HEK293 (cell line): Measurements from ENCODE around the gene NUP85.

Experiments
- SP3 ChIP-seq: fragments of 450-650 bp; formaldehyde crosslinking; IDR thresholded peaks from 2 replicates; pipeline ENCODE4 v1.5.1; 2016; ENCODE audit warnings: missing biosample characterization, missing genetic modification characterization
- ZBTB10 ChIP-seq: fragments of 450-650 bp; formaldehyde crosslinking; IDR thresholded peaks from 2 replicates; pipeline ENCODE4 v1.5.1; 2016; ENCODE audit warnings: missing biosample characterization, missing genetic modification characterization
- ZBTB20 ChIP-seq: fragments of 450-650 bp; formaldehyde crosslinking; IDR thresholded peaks from 2 replicates; pipeline ENCODE4 v1.5.1; 2016; ENCODE audit warnings: missing biosample characterization, missing genetic modification characterization
- ZNF133 ChIP-seq: fragments of 450-650 bp; formaldehyde crosslinking; IDR thresholded peaks from 2 replicates; pipeline ENCODE4 v1.5.1; 2016; ENCODE audit warnings: missing biosample characterization, missing genetic modification characterization
- ZNF391 ChIP-seq: fragments of 450-650 bp; formaldehyde crosslinking; IDR thresholded peaks from 2 replicates; pipeline ENCODE4 v1.5.1; 2016; ENCODE audit warnings: low read depth, missing biosample characterization, missing genetic modification characterization, borderline replicate concordance
- ZNF677 ChIP-seq: fragments of 450-650 bp; IDR thresholded peaks from 2 replicates; pipeline ENCODE4 v1.5.0; 2018; ENCODE audit warnings: missing biosample characterization, mild to moderate bottlenecking, missing genetic modification characterization, moderate library complexity
- ZNF76 ChIP-seq: fragments of 450-650 bp; formaldehyde crosslinking; IDR thresholded peaks from 2 replicates; pipeline ENCODE4; 2016; ENCODE audit warnings: low read depth, missing biosample characterization, missing genetic modification characterization, borderline replicate concordance
- TF ChIP-seq, protein P1 (sequence below): fragments of 450-650 bp; formaldehyde crosslinking; IDR thresholded peaks from 2 replicates; pipeline ENCODE4 v1.5.1; 2016; ENCODE audit warnings: missing biosample characterization, missing genetic modification characterization, low read depth
- TF ChIP-seq, protein P2 (sequence below): fragments of 450-650 bp; formaldehyde crosslinking; conservative IDR thresholded peaks from 2 replicates; pipeline ENCODE4 v1.5.1; 2016; ENCODE audit warnings: low read depth, missing biosample characterization, missing genetic modification characterization
- TF ChIP-seq, protein P3 (sequence below): fragments of 450-650 bp; formaldehyde crosslinking; IDR thresholded peaks from 2 replicates; pipeline ENCODE4 v1.5.1; 2016; ENCODE audit warnings: missing biosample characterization, missing genetic modification characterization
- TF ChIP-seq, protein P4 (sequence below): fragments of 450-650 bp; formaldehyde crosslinking; IDR thresholded peaks from 2 replicates; pipeline ENCODE4 v1.5.1; 2016; ENCODE audit warnings: missing biosample characterization, missing genetic modification characterization

The NUP85 gene

GRCh38 chr17:75271955-75272847, 66.7 kb downstream of the NUP85 start (continued):
- TF ChIP-seq, protein P1, sequence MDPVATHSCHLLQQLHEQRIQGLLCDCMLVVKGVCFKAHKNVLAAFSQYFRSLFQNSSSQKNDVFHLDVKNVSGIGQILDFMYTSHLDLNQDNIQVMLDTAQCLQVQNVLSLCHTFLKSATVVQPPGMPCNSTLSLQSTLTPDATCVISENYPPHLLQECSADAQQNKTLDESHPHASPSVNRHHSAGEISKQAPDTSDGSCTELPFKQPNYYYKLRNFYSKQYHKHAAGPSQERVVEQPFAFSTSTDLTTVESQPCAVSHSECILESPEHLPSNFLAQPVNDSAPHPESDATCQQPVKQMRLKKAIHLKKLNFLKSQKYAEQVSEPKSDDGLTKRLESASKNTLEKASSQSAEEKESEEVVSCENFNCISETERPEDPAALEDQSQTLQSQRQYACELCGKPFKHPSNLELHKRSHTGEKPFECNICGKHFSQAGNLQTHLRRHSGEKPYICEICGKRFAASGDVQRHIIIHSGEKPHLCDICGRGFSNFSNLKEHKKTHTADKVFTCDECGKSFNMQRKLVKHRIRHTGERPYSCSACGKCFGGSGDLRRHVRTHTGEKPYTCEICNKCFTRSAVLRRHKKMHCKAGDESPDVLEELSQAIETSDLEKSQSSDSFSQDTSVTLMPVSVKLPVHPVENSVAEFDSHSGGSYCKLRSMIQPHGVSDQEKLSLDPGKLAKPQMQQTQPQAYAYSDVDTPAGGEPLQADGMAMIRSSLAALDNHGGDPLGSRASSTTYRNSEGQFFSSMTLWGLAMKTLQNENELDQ (tag by site-specific recombination), result no peak
- peak; percentile 48; the same call in 1 of the 2 replicates for TF ChIP-seq SP3 (tag by site-specific recombination)
- TF ChIP-seq, protein P2, sequence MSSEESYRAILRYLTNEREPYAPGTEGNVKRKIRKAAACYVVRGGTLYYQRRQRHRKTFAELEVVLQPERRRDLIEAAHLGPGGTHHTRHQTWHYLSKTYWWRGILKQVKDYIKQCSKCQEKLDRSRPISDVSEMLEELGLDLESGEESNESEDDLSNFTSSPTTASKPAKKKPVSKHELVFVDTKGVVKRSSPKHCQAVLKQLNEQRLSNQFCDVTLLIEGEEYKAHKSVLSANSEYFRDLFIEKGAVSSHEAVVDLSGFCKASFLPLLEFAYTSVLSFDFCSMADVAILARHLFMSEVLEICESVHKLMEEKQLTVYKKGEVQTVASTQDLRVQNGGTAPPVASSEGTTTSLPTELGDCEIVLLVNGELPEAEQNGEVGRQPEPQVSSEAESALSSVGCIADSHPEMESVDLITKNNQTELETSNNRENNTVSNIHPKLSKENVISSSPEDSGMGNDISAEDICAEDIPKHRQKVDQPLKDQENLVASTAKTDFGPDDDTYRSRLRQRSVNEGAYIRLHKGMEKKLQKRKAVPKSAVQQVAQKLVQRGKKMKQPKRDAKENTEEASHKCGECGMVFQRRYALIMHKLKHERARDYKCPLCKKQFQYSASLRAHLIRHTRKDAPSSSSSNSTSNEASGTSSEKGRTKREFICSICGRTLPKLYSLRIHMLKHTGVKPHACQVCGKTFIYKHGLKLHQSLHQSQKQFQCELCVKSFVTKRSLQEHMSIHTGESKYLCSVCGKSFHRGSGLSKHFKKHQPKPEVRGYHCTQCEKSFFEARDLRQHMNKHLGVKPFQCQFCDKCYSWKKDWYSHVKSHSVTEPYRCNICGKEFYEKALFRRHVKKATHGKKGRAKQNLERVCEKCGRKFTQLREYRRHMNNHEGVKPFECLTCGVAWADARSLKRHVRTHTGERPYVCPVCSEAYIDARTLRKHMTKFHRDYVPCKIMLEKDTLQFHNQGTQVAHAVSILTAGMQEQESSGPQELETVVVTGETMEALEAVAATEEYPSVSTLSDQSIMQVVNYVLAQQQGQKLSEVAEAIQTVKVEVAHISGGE (tag by site-specific recombination), result no peak
- TF ChIP-seq, protein P3, sequence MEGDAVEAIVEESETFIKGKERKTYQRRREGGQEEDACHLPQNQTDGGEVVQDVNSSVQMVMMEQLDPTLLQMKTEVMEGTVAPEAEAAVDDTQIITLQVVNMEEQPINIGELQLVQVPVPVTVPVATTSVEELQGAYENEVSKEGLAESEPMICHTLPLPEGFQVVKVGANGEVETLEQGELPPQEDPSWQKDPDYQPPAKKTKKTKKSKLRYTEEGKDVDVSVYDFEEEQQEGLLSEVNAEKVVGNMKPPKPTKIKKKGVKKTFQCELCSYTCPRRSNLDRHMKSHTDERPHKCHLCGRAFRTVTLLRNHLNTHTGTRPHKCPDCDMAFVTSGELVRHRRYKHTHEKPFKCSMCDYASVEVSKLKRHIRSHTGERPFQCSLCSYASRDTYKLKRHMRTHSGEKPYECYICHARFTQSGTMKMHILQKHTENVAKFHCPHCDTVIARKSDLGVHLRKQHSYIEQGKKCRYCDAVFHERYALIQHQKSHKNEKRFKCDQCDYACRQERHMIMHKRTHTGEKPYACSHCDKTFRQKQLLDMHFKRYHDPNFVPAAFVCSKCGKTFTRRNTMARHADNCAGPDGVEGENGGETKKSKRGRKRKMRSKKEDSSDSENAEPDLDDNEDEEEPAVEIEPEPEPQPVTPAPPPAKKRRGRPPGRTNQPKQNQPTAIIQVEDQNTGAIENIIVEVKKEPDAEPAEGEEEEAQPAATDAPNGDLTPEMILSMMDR, result peak; percentile 38; the same call in 1 of the 2 replicates
- TF ChIP-seq, protein P4, sequence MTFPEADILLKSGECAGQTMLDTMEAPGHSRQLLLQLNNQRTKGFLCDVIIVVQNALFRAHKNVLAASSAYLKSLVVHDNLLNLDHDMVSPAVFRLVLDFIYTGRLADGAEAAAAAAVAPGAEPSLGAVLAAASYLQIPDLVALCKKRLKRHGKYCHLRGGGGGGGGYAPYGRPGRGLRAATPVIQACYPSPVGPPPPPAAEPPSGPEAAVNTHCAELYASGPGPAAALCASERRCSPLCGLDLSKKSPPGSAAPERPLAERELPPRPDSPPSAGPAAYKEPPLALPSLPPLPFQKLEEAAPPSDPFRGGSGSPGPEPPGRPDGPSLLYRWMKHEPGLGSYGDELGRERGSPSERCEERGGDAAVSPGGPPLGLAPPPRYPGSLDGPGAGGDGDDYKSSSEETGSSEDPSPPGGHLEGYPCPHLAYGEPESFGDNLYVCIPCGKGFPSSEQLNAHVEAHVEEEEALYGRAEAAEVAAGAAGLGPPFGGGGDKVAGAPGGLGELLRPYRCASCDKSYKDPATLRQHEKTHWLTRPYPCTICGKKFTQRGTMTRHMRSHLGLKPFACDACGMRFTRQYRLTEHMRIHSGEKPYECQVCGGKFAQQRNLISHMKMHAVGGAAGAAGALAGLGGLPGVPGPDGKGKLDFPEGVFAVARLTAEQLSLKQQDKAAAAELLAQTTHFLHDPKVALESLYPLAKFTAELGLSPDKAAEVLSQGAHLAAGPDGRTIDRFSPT (tag by site-specific recombination), result peak; percentile 84
- no peak for TF ChIP-seq ZNF391 (tag by site-specific recombination)
- TF ChIP-seq ZNF76, result no peak
- no peak for TF ChIP-seq ZBTB10 (tag by site-specific recombination)
- no peak for TF ChIP-seq ZNF133 (tag by site-specific recombination)
- TF ChIP-seq ZNF677 (tag by site-specific recombination), result no peak
- no peak for TF ChIP-seq ZBTB20 (tag by site-specific recombination)
